HG03095 (cell line): ENCODE data around the gene LRRK2.
A peak's percentile ranks its signal among the peaks of the same experiment; 100 is the strongest.
"Not testable (repeated sequence)": the region's sequence is repeated elsewhere in the genome, so short reads cannot be mapped to it uniquely, and the experiment has no call there.

Experiments
- ATAC-seq: cut with Tn5 transposase; IDR thresholded peaks from one replicate; pipeline ENCODE4 v1.9.1; 2021; ENCODE audit warnings: moderate library complexity; ENCODE audit not compliant: unreplicated experiment

The LRRK2 gene

DNA sequence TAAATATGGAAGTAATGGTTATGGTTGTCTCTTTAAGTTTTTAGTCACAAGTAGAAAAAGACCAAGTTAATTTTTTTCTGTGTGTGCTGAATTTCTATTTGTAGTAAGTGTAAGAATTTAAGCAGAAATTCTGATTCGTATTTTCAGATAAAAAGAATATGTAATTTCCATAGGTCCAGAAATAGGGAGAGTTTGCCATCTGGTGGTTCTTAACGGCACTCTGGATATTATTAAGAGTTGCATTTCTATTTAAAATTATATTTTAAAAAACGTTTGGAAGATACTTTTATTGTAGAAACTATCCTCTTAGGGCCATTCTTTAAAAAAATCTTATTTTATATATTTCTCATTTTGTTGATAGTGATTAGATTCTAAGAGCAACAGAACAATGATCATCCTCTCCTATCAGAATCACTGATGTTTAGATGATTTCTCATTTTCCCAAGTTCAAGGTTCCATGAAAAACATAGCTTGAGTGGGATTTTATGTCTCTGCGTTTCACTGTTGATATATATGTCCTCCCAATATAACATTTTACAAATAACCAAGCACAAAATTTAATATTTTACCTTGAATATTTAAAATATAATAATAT lies 88.3 kb downstream of the LRRK2 start:
- no peak for ATAC-seq

DNA sequence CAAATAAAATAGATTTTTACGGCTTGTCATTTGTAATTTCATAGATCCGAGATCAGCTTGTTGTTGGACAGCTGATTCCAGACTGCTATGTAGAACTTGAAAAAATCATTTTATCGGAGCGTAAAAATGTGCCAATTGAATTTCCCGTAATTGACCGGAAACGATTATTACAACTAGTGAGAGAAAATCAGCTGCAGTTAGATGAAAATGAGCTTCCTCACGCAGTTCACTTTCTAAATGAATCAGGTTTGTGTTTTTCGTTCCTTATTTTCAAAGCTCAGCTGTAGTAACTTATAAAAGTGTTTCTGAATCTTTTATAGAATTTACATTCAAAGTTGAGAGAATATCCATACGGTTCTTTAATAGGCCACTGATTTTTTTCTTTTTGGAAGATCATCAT lies 89.1 kb downstream of the LRRK2 start:
- ATAC-seq: peak; percentile 83

DNA sequence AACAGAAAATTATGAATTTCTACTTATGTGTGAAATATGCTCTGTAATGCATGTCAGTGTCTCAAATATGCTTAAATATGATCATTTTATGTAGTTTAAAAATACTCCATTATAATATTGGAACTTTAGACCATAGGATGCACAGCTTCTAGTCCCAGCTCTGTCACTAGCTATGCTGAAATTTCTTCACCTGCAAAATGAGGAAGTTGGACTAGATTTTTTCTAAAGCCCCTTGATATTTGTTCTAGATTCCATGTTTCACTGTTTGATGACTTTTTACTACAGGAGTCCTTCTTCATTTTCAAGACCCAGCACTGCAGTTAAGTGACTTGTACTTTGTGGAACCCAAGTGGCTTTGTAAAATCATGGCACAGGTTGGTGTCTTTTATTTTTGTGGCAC lies 90.1 kb downstream of the LRRK2 start:
- no peak for ATAC-seq

DNA sequence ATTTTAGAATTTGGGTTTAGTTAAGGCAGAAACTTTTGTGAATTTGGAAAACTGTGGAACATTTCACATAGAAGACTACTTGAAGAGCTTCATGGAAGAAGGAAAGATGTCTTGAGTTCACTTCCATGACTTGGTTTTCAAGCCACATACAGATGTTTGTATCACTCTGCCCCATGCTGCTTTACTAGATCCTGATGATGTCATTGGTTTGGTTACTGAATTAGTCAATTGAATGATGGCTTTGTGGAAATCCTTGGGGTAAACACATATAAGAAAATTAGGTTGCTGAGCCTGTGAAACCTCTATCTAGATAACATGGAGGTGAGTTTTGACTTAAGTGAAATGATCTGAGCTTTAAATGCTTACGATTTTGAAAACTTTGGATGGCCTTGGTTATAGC lies 90.6 kb downstream of the LRRK2 start:
- ATAC-seq: no peak

DNA sequence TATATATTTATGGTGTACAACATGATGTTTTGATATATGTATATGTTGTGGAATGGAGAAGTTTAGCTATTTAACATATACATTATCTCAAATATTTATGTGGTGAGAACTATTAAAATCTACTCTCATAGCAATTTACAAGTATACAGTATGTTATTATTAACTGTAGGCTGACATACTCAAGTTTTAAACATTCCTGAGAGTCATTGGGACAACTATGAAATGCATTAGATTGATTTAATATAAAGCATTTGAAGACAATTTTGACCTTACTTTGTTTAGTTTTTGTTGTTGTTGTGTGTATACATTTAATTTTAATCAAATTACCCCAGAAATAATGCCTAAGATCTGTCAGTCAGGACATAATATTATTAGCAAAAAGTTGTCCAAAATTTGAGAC lies 99.5 kb downstream of the LRRK2 start:
- ATAC-seq: no peak

DNA sequence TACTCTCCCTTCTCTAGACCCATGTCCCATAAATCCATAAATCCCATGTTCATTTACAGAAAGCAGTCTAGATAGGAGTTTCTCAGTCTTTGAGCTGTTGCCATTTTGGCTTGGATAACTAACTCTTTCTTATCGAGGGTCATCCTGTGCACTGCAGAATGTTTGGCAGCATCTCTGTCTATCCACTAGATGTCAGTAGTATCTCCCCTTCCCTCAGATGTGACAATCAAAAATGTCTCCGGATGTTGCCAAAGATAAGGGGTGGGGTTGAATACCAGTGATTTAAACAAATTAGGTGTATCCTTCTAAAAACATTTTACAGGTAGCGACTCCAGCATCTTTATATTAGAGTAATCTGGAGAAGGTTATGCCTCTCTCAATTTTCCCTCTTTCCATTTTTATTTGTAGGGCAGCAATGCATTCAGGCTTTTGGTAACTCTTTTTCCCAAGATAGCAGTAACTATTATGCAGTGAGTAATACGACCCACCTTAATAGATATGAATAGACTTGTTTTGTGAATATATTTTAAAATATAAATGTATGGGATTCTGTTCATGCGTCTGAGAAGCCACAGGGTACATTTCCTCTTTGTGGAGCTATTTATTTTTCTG lies 100.7 kb downstream of the LRRK2 start:
- peak; percentile 91 for ATAC-seq

DNA sequence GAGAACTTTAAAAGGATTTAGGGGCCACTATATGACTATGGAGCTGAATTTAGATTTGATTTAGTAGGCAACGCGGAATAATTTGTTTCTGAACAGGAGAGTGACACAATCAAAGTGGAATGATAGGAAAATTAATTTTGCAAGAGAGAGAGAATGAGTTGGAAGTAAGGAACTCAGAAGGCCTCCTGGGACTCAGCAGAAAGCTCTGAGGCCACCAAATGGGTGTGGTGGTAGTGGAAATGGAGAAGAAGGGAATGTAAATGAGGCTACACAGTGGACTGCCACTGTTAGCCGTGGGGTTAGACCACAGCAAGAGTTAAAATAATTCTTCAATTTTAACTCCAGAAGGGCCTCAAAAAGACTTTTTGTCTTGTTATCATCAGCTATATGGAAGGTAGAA lies 102.7 kb downstream of the LRRK2 start:
- ATAC-seq: no peak

DNA sequence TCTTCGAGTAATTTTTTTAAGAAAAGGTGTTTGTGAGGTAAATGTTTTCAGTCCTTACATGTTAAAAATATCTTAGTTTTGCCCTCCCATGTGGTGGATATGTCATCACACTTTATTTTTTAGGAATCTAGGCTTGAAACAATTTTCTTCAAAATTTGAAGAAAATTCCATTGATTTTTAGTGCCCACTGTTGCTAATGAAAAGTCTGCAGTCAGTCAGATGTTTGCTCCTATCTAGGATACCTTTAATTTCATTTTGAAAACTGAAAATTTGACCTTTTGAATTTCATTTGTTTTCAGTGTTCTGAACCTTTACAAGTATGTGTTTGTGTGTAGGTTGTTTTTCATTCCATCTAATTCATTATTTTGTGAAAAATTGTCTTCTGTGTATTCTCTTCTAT lies 105.4 kb downstream of the LRRK2 start:
- no peak for ATAC-seq

DNA sequence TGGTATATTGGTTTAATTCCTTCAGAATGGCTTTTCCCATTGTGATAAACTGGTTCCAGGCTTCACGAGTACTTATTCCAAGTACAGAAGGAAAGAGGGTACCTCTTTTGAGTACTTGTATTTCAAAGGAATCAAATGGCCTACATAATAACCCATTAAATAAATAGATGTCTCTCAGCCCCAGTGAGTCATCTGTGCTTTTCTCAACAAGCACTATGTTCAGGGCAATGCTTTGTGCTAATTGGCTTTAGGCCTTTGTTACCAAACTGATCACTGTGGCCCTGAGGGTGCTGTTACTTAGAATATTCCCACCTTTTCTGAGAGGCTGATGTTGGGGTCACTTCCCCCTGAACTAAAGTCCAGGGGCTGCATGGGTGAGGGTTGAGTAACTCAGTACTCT lies 107.1 kb downstream of the LRRK2 start:
- no peak for ATAC-seq

DNA sequence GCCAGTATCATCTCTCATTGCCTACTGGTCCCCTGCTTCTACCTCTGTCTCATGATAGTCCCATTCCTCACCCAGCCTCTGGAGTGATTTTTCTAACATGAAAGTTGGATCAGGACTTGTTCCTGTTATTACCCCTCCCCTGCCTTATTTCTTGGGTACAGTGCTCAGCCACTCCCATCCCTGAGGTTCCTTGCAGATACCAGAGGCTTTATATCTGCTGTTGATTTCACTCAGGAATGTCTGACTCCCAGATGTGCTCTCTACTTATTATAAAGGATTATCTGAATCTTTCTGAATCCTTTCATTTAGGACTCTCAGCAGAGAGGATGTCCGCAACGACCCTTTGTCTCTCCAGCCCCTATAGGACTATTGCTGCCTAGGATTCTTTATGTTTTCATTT lies 111.2 kb downstream of the LRRK2 start:
- ATAC-seq: no peak

DNA sequence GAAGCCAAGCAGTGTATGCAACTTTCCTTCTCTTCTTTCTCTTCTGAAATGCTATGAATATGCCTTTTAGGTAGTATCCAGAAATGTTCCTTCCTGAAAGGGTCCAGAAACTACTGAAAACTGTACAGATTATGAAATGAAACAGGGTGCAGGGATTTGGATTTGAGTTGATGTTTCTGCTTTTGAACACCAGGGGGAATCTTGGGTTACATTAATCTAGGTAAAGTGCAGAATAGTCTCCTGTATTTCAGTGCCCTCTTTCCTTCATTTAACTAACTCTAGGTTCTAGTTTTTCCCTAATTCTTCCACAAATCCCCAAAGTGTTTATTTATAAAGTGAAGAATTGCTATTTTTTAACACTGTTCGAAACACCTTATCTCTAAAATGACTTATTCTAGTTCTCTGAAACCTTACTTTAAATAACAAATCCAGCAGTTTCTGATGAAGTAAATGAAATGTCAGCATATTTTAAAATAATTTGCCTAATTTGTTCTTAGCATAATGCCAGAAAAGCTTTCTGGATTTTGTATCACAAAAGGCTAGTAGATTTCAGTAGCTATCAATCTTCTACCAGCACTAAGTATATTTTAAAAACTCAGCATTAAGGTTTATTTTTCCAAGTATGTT lies 111.9 kb downstream of the LRRK2 start:
- no peak for ATAC-seq

DNA sequence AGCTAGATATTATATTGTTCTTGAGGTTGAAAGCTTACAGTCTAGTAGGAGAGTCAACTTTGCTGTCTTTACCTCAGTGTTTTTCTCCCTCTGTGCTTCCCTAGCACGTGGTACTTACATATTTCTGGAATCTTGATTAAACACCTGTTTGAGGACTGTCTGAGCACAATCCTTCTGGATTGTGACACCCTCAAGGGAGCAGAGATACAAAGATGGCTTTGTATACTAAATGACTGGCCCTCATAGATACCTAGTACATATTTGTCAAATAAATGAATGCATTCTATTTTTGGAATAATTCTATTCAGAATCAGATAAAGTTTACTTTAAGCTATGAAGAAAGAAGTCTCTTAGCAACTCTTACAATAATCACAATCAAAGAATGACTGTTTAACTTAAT lies 113.3 kb downstream of the LRRK2 start:
- ATAC-seq: no peak

DNA sequence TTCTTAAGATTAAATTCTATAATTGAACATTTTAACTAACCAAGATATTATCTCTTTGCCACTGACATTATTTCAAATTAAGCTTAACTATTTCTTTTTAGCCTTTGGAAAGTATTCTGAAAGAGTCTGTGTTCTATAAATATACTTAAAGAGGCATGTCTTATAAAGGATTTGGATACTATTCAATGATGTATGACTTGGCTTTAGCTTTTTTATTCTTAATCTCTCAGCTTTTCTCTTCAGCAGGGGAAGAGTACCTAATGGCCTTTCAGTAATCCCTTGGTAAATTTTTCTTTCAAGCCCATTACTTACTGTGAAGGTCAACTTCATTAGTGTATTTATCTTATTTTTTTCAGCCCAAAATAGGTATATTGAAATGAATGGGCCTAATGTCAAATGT lies 113.8 kb downstream of the LRRK2 start:
- ATAC-seq: no peak

DNA sequence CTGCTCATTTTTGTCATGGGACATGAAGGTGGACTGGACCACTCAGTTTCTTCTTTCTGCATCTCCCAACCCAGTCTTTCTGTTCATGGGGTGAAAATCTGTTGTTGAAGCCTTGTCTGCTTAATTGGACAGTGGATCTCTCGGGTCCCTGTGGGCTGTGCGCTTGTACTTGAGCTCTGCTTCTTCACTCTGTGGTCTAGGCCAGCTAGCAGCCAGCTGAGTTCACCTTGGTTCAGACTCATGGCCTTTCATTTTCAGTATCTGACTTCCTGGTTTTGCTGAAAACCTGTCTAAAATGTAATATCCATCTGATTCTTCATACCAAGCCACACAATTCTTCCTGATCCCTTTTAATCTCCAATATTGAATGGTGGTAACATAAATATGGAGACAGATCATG lies 117.2 kb downstream of the LRRK2 start:
- ATAC-seq: no peak

DNA sequence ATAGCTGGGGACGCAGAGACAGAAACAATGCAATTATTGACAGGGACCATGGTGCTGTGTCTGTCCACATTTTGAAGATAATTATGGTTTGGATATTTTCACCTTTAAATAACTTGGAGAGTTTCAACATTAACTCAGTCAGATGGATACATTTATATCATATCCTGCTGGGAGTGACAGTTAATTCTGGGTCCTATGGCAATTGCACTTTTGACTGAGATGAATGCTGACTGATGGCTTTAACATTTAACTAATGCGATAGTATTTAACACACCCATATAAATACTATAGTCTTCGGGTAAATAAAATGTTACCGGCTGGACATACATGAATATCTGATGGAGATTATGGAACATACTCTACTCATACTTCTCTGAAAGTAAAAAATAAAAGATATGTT lies 118.3 kb downstream of the LRRK2 start:
- ATAC-seq: no peak

DNA sequence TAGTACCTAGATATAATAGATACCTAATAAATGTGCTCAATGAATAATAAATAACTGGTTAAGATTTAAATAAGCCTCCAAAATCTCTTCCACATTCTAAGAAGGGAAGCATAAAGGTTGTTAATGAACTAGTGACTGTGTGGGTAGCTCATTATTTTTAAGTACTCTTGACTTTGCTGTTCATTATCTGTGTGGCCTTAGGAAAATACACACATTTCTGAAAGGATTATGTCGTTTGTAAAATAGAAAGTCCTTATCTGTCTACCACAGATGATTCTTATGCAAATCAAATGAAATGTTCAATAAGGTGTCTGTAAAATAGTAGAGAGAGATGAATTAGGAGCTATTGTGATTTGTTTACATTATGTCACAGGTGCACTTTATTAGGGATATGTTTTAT lies 119.5 kb downstream of the LRRK2 start:
- no peak for ATAC-seq

DNA sequence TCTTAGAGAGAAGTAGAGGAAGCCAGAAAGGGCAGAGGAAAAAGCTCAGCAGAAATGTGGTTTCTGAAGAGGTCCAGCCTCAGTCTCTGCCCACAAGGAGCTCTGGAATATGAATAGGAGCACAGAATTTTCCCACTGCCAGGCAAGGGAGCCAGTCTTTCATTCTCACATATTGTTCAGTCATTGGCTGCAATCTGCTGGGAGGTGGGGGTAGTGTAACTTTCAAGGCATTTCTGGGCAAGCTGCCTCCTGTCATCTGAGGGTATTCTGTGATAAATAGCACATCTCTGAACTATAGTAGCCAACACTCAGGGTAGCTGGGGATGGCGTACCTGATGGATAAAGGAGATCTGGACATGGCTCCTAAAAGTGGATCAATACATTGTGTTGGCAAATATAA lies 127.2 kb downstream of the LRRK2 start:
- no peak for ATAC-seq

DNA sequence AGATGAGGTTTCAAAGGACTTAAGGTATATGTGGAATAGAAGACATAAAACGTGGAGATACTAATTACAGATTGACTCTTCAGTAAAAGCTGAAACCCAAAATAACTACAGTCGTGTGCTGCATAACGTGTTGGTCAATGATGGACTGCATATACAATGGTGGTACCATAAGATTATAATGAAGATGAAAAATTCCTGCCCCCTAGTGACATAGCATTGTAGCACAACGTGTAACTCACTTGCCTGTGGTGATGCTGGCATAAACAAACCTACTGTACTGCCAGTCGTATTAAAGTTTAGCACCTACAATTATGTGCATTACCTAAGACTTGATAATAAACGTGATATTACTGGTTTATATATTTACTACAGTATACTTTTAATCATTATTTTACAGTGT lies 150.3 kb downstream of the LRRK2 start:
- ATAC-seq: no peak

DNA sequence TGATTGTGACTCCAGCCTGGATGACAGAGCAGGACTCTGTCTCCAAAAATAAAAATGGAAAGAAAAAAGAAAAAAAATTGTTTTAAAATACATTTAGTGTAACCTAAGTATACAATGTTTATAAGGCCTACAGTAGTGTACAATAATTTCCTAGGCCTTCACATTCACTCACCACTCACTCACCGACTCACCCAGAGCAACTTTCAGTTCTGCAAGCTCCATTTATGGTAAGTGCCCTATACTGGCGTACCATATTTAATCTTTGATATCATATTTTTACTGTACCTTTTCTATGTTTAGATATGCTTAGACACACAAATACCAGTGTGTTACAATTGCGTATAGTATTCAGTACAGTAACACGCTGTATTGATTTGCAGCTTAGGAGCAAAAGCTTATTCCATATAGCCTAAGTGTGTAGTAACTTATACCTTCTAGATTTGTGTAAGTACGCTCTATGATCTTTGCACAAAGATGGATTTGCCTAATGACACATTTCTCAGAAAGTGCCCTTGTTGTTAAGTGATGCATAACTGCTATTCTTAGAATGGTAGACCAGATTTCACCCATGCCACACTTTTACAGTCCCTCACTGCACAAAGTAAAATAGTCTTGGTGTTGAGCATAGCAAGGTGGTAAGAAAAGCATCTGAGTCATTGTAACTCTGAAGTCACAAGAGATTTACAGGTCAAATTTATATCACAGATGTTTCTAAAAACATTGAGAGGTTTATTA lies 151.9 kb downstream of the LRRK2 start:
- no peak for ATAC-seq

DNA sequence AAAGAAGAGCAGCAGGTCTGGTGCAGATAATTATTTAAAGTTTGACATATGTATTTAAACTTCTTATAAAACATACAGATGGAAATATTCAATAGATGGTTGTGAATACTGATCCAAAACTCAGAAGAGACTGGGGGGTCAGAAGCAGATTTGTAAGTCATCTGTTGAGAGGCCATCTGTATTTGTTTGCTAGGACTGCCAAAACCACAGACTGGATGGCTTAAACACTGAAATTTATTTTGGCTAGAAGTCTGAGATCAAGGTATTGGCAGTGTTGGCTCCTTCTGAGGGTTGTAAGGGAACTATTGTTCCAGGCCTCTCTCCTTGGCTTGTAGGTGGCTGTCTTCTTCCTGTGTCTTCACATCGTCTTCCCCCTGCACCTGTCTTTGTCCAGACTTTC lies 153.9 kb downstream of the LRRK2 start:
- ATAC-seq: no peak

DNA sequence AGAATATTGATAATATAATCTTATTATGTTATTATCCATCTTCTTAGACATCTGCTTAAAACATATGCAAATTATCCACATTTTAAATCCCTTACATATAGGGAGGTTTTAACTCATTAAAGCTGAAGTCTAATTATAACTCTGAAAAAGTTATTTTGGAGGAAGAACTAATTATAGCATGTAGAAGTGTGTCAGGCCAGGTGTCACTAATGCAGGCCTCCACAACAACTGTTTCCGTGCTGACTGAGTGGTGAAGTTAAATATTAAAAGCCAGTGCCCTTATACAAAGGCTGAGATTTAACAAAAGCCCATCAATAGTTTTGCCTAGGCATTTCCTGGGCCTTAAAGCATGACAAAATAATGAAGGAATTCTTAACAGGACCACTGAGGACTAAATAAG lies 157.4 kb downstream of the LRRK2 start:
- ATAC-seq: no peak

DNA sequence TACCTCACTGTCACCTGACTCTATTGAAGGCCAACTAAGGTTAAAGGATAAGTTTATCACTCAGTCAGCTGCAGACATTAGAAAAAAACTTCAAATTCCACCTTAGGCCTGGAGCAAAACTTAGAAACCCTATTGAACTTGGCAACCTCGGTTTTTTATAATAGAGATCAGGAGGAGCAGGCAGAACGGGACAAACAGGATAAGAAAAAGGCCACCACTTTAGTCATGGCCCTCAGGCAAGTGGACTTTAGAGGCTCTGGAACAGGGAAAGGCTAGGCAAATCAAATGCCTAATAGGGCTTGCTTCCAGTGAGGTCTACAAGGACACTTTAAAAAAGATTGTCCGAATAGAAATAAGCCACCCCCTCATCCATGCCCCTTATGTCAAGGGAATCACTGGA lies 162.5 kb downstream of the LRRK2 start:
- ATAC-seq: not testable (repeated sequence)
